HepG2 (cell line): ENCODE results near the gene KTN1. TPM values are rescaled to one million over a fixed set of nuclear protein-coding genes. Genes with fewer than 3 reads are reported as not detected.

Experiments used
- CBX2 ChIP-seq, 2 experiments: fragments of 200-600 bp in 1 of 2; sonication (generic); formaldehyde crosslinking in 1 of 2; IDR thresholded peaks; 2 replicates each; pipeline versions ENCODE4 v1.7.0 to v1.8.1; 2018 to 2022; ENCODE audit warnings: low read depth in 2 of 2, low read length in 1 of 2, mild to moderate bottlenecking in 1 of 2, missing genetic modification reagents in 1 of 2
- CEBPB ChIP-seq: IDR thresholded peaks from 2 replicates; pipeline ENCODE4 v1.6.1; 2011; ENCODE audit warnings: low read depth, low read length, improper control_type of control experiment, borderline replicate concordance
- DNMT1 ChIP-seq: sonication (generic); formaldehyde crosslinking; IDR thresholded peaks from 2 replicates; pipeline ENCODE4 v1.5.1; 2020; ENCODE audit warnings: mild to moderate bottlenecking, missing genetic modification reagents
- EEA1 ChIP-seq: sonication (generic); formaldehyde crosslinking; IDR thresholded peaks from 2 replicates; pipeline ENCODE4 v1.5.1; 2020; ENCODE audit warnings: mild to moderate bottlenecking, missing genetic modification reagents, borderline replicate concordance
- JDP2 ChIP-seq: sonication (generic); formaldehyde crosslinking; IDR thresholded peaks from 2 replicates; pipeline ENCODE4 v1.8.1; 2022; ENCODE audit warnings: missing genetic modification reagents, borderline replicate concordance
- NFATC3 ChIP-seq: sonication (generic); formaldehyde crosslinking; IDR thresholded peaks from 2 replicates; pipeline ENCODE4 v1.5.1; 2020; ENCODE audit warnings: mild to moderate bottlenecking, missing genetic modification reagents
- NR2F6 ChIP-seq, 2 experiments: IDR thresholded peaks; 2 replicates each; pipeline ENCODE4 v1.6.1; 2016; ENCODE audit warnings: antibody characterized with exemption in 1 of 2, mild to moderate bottlenecking in 1 of 2
- ONECUT2 ChIP-seq: sonication (generic); formaldehyde crosslinking; IDR thresholded peaks from 2 replicates; pipeline ENCODE4 v1.4.0; 2020; ENCODE audit warnings: missing genetic modification reagents
- POGZ ChIP-seq: sonication (generic); formaldehyde crosslinking; IDR thresholded peaks from 2 replicates; pipeline ENCODE4 v1.4.0; 2020; ENCODE audit warnings: mild to moderate bottlenecking, missing genetic modification reagents
- RARG ChIP-seq: sonication (generic); formaldehyde crosslinking; IDR thresholded peaks from 2 replicates; pipeline ENCODE4 v1.4.0; 2020; ENCODE audit warnings: low read depth, mild to moderate bottlenecking, missing genetic modification reagents
- TMF1 ChIP-seq: sonication (generic); formaldehyde crosslinking; IDR thresholded peaks from 2 replicates; pipeline ENCODE4 v1.8.1; 2022; ENCODE audit warnings: low read depth, missing genetic modification reagents
- ZNF180 ChIP-seq: sonication (generic); formaldehyde crosslinking; IDR thresholded peaks from 2 replicates; pipeline ENCODE4 v1.4.0; 2020; ENCODE audit warnings: low read depth, missing genetic modification reagents, borderline replicate concordance
- ZNF207 ChIP-seq: fragments of 450-650 bp; IDR thresholded peaks from 2 replicates; pipeline ENCODE4 v1.6.1; 2016; ENCODE audit warnings: antibody characterized with exemption, borderline replicate concordance
- ZNF282 ChIP-seq: fragments of 450-650 bp; IDR thresholded peaks from 2 replicates; pipeline ENCODE4 v1.6.1; 2018; ENCODE audit not compliant: partially characterized antibody
- ZNF75D ChIP-seq: sonication (generic); formaldehyde crosslinking; IDR thresholded peaks from 2 replicates; pipeline ENCODE4 v1.8.1; 2023; ENCODE audit warnings: missing genetic modification reagents, mild to moderate bottlenecking, borderline replicate concordance
- ZNF782 ChIP-seq: sonication (generic); formaldehyde crosslinking; IDR thresholded peaks from 2 replicates; pipeline ENCODE4 v1.4.0; 2020; ENCODE audit warnings: missing genetic modification reagents, mild to moderate bottlenecking, borderline replicate concordance
- polyA plus RNA-seq, 8 experiments: library from polyadenylated mRNA; depleted of rRNA in 3 of 8; stranded (reverse) in 7 of 8; unstranded in 1 of 8; fragments of >200 nt; fragmentation: Illumina TruSeq in 4 of 8; extraction: Trizol in 4 of 8; gene quantifications; 2 replicates each; pipeline versions ENCODE4 v1.2.1 to v1.2.3, GENCODE V29; 2011 to 2016; ENCODE audit warnings: low read depth in 4 of 8, missing spikeins in 1 of 8, mixed read lengths in 1 of 8; ENCODE audit not compliant: insufficient read depth in 1 of 8
- total RNA-seq, 5 experiments: library from RNA; depleted of rRNA; stranded (reverse); fragments of >200 nt; fragmentation: Illumina TruSeq; extraction: Trizol; gene quantifications; 2 replicates each; pipeline ENCODE4 v1.2.3, GENCODE V29; 2016; ENCODE audit warnings: low read depth in 1 of 5
- TF ChIP-seq, protein P1 (sequence below): sonication (generic); formaldehyde crosslinking; IDR thresholded peaks from 2 replicates; pipeline ENCODE4 v1.4.0; 2020; ENCODE audit warnings: mild to moderate bottlenecking, missing genetic modification reagents
- TF ChIP-seq, protein P2 (sequence below): sonication (generic); formaldehyde crosslinking; IDR thresholded peaks from 2 replicates; pipeline ENCODE4 v1.9.0; 2021; ENCODE audit warnings: missing genetic modification reagents, borderline replicate concordance
- TF ChIP-seq, protein P3 (sequence below), 2 experiments: sonication (generic) in 1 of 2; formaldehyde crosslinking in 1 of 2; IDR thresholded peaks; 2 replicates each; pipeline versions ENCODE4 v1.5.1 to v1.6.1; 2011 to 2020; ENCODE audit warnings: borderline replicate concordance in 1 of 2, low read depth in 1 of 2, low read length in 1 of 2, mild to moderate bottlenecking in 1 of 2, missing genetic modification reagents in 1 of 2, moderate library complexity in 1 of 2
- TF ChIP-seq, protein P4 (sequence below): sonication (generic); formaldehyde crosslinking; IDR thresholded peaks from 2 replicates; pipeline ENCODE4 v1.9.0; 2021; ENCODE audit warnings: missing genetic modification reagents, borderline replicate concordance
- TF ChIP-seq, protein P5 (sequence below): sonication (generic); formaldehyde crosslinking; IDR thresholded peaks from 2 replicates; pipeline ENCODE4 v1.8.1; 2023; ENCODE audit warnings: mild to moderate bottlenecking, missing genetic modification reagents

Gene KTN1
- total and polyA plus RNA-seq, 2 of the 13 experiments (the other 11 are each of a cell fraction or from before 2014, with no cell fraction given) = 60.6 to 169 TPM

DNA sequence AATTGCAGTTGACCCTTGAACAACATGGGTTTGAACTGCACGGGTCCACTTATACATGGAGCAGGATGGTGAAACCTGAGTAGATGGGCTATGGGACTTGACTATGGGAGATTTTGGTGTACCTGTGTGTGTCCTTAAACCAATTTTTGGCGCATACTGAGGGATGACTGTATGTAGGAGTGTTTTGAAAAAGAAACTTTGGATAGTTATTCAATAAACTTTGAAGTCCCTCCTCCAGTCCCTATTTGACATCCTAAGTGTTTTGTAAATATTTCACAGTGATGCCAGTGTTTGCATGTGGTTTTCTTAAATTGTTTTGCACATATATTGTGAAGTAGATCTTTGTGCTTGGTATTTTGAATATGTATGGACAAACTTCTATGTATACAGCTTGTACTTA, 12.4 kb downstream of the KTN1 start (continued):
- TF ChIP-seq, protein P1, sequence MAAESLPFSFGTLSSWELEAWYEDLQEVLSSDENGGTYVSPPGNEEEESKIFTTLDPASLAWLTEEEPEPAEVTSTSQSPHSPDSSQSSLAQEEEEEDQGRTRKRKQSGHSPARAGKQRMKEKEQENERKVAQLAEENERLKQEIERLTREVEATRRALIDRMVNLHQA (CRISPR knock-in tag) = no peak
- TF ChIP-seq, protein P2, sequence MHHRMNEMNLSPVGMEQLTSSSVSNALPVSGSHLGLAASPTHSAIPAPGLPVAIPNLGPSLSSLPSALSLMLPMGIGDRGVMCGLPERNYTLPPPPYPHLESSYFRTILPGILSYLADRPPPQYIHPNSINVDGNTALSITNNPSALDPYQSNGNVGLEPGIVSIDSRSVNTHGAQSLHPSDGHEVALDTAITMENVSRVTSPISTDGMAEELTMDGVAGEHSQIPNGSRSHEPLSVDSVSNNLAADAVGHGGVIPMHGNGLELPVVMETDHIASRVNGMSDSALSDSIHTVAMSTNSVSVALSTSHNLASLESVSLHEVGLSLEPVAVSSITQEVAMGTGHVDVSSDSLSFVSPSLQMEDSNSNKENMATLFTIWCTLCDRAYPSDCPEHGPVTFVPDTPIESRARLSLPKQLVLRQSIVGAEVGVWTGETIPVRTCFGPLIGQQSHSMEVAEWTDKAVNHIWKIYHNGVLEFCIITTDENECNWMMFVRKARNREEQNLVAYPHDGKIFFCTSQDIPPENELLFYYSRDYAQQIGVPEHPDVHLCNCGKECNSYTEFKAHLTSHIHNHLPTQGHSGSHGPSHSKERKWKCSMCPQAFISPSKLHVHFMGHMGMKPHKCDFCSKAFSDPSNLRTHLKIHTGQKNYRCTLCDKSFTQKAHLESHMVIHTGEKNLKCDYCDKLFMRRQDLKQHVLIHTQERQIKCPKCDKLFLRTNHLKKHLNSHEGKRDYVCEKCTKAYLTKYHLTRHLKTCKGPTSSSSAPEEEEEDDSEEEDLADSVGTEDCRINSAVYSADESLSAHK (CRISPR knock-in tag) = no peak
- TF ChIP-seq ONECUT2 (CRISPR knock-in tag) = no peak
- no peak for TF ChIP-seq ZNF75D (CRISPR knock-in tag)
- TF ChIP-seq, protein P3, sequence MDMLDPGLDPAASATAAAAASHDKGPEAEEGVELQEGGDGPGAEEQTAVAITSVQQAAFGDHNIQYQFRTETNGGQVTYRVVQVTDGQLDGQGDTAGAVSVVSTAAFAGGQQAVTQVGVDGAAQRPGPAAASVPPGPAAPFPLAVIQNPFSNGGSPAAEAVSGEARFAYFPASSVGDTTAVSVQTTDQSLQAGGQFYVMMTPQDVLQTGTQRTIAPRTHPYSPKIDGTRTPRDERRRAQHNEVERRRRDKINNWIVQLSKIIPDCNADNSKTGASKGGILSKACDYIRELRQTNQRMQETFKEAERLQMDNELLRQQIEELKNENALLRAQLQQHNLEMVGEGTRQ (IDR thresholded peaks at IDR 0.05; ENCODE audit: low read depth, low read length) = no peak
- TF ChIP-seq, protein P3 (CRISPR knock-in tag; IDR thresholded peaks at IDR 0.05; ENCODE audit: borderline replicate concordance) = no peak
- TF ChIP-seq EEA1 (CRISPR knock-in tag) = no peak
- TF ChIP-seq ZNF282 = no peak
- TF ChIP-seq JDP2 = no peak
- no peak for TF ChIP-seq NFATC3 (CRISPR knock-in tag)
- no peak for TF ChIP-seq ZNF207
- TF ChIP-seq, protein P4, sequence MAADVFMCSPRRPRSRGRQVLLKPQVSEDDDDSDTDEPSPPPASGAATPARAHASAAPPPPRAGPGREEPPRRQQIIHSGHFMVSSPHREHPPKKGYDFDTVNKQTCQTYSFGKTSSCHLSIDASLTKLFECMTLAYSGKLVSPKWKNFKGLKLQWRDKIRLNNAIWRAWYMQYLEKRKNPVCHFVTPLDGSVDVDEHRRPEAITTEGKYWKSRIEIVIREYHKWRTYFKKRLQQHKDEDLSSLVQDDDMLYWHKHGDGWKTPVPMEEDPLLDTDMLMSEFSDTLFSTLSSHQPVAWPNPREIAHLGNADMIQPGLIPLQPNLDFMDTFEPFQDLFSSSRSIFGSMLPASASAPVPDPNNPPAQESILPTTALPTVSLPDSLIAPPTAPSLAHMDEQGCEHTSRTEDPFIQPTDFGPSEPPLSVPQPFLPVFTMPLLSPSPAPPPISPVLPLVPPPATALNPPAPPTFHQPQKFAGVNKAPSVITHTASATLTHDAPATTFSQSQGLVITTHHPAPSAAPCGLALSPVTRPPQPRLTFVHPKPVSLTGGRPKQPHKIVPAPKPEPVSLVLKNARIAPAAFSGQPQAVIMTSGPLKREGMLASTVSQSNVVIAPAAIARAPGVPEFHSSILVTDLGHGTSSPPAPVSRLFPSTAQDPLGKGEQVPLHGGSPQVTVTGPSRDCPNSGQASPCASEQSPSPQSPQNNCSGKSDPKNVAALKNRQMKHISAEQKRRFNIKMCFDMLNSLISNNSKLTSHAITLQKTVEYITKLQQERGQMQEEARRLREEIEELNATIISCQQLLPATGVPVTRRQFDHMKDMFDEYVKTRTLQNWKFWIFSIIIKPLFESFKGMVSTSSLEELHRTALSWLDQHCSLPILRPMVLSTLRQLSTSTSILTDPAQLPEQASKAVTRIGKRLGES (CRISPR knock-in tag) = no peak
- no peak for TF ChIP-seq CEBPB
- peak; percentile 62; the same call in 1 of the 2 replicates for TF ChIP-seq NR2F6 (IDR thresholded peaks at IDR 0.05)
- TF ChIP-seq NR2F6 (CRISPR knock-in tag; IDR thresholded peaks at IDR 0.05) = peak; percentile 64
- no peak for TF ChIP-seq ZNF782 (CRISPR knock-in tag)
- TF ChIP-seq CBX2 (IDR thresholded peaks at IDR 0.05; ENCODE audit: low read depth, low read length) = no peak
- TF ChIP-seq CBX2 (CRISPR knock-in tag; IDR thresholded peaks at IDR 0.05; ENCODE audit: low read depth) = no peak
- TF ChIP-seq, protein P5, sequence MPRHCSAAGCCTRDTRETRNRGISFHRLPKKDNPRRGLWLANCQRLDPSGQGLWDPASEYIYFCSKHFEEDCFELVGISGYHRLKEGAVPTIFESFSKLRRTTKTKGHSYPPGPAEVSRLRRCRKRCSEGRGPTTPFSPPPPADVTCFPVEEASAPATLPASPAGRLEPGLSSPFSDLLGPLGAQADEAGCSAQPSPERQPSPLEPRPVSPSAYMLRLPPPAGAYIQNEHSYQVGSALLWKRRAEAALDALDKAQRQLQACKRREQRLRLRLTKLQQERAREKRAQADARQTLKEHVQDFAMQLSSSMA (CRISPR knock-in tag) = no peak
- TF ChIP-seq ZNF180 (CRISPR knock-in tag) = no peak
- TF ChIP-seq TMF1 (CRISPR knock-in tag) = no peak
- 0 out of 2 replicates have a peak, but pooled peaks have one; percentile 25 for TF ChIP-seq POGZ
- TF ChIP-seq RARG (CRISPR knock-in tag) = no peak
- TF ChIP-seq DNMT1 (CRISPR knock-in tag) = no peak
